Measurements from ENCODE around the gene OPCML.

The OPCML gene

GRCh38 chr11:133501643-133502539 is 30.4 kb downstream of the OPCML start:
- peak overlapping the region; percentile 58 for H4K8ac ChIP-seq (ENCODE audit: low read depth, low read length)
- no peak overlapping the region for H2BK120ac ChIP-seq (ENCODE audit: low read depth, low read length)
- no peak overlapping the region for H3K4me2 ChIP-seq (ENCODE audit: insufficient read depth, low read length, poor library complexity, severe bottlenecking)
- H4K91ac ChIP-seq (ENCODE audit: low read depth, low read length, poor library complexity) = no peak overlapping the region
- H2AK5ac ChIP-seq (ENCODE audit: low read depth, low read length) = peak overlapping the region; percentile 79
- H2BK12ac ChIP-seq (ENCODE audit: low read length) = peak overlapping the region; percentile 69
- DNase-seq (ENCODE audit: low spot score) = no peak
- H3K9me3 ChIP-seq (replicated peaks in 1 of 2; ENCODE audit: control insufficient read depth in 2 of 2, insufficient read depth in 1 of 2, low read depth in 1 of 2, low read length in 2 of 2) = no peaks in the 10 kb centered on the region
- peak overlapping the region; percentile 54 for H3K18ac ChIP-seq (ENCODE audit: low read length)
- H3K27ac ChIP-seq (replicated peaks; ENCODE audit: low read length) = no peak overlapping the region
- no peak overlapping the region for H3K4me3 ChIP-seq (ENCODE audit: low read length in 2 of 2)
- H3K4ac ChIP-seq (ENCODE audit: low read length) = no peak overlapping the region
- H3K27me3 ChIP-seq (ENCODE audit: control insufficient read depth in 3 of 3, insufficient read depth in 3 of 3, low read depth in 1 of 3, low read length in 3 of 3) = no peaks in the 10 kb centered on the region
- no peak overlapping the region for H3K14ac ChIP-seq (ENCODE audit: low read length)
- H3K4me1 ChIP-seq (ENCODE audit: control insufficient read depth in 2 of 2, insufficient read depth in 1 of 2, low read depth in 1 of 2, low read length in 2 of 2) = peaks cover 9 to 46% of the 10 kb centered on the region in 2 donors
- no peaks in the 10 kb centered on the region for H3K79me1 ChIP-seq (ENCODE audit: low read depth, low read length)
- H3K23ac ChIP-seq (ENCODE audit: low read depth, low read length, poor library complexity) = no peak overlapping the region
- H3K9ac ChIP-seq (ENCODE audit: low read depth, low read length, poor library complexity) = no peak overlapping the region
- no CpG with 5 or more reads among the region's 24 CpGs for WGBS, 2 donors (ENCODE audit: extremely low coverage in 2 of 2, insufficient read length in 2 of 2, insufficient replicate concordance in 1 of 2)
- H2BK5ac ChIP-seq (ENCODE audit: low read length) = no peak overlapping the region
- H2BK15ac ChIP-seq (ENCODE audit: low read length) = no peak overlapping the region
- H2AFZ ChIP-seq (ENCODE audit: low read length) = no peak overlapping the region
- no peaks in the 10 kb centered on the region for H3K36me3 ChIP-seq (replicated peaks in 1 of 2; ENCODE audit: control insufficient read depth in 2 of 2, insufficient read depth in 2 of 2, low read length in 2 of 2)

DNA sequence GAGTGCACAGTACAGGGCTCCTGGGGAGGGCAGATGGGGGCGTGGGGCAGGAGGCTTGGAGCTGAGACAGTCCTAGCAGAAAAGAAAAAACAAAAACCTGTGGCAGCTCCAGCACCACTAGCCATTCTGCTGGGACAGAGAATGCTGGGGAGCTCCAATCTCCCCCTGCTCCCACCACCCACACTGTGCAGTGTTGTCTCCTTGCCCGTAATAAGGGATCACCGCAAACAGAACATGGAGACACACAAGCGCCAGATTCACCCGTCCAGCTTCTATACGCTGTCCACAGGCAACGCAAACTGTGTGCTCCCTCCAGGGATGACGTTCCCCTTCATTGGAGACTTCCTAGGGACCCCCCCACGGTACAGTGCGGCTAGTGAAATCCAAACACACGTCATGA is 31.4 kb downstream of the OPCML start:
- H3K23ac ChIP-seq (ENCODE audit: low read depth, low read length, poor library complexity) = no peak overlapping the region
- H2BK12ac ChIP-seq (ENCODE audit: low read length) = no peak overlapping the region
- H3K79me1 ChIP-seq (ENCODE audit: low read depth, low read length) = no peaks in the 10 kb centered on the region
- no peak overlapping the region for H3K4me2 ChIP-seq (ENCODE audit: insufficient read depth, low read length, poor library complexity, severe bottlenecking)
- no peak overlapping the region for H3K4ac ChIP-seq (ENCODE audit: low read length)
- no peak overlapping the region for H4K91ac ChIP-seq (ENCODE audit: low read depth, low read length, poor library complexity)
- H2BK5ac ChIP-seq (ENCODE audit: low read length) = no peak overlapping the region
- peaks cover 6 to 40% of the 10 kb centered on the region in 2 donors for H3K4me1 ChIP-seq (ENCODE audit: control insufficient read depth in 2 of 2, insufficient read depth in 1 of 2, low read depth in 1 of 2, low read length in 2 of 2)
- no peak overlapping the region for H2AK5ac ChIP-seq (ENCODE audit: low read depth, low read length)
- no peak overlapping the region for H3K18ac ChIP-seq (ENCODE audit: low read length)
- no peaks in the 10 kb centered on the region for H3K27me3 ChIP-seq (ENCODE audit: control insufficient read depth in 3 of 3, insufficient read depth in 3 of 3, low read depth in 1 of 3, low read length in 3 of 3)
- H3K14ac ChIP-seq (ENCODE audit: low read length) = no peak overlapping the region
- H3K36me3 ChIP-seq (replicated peaks in 1 of 2; ENCODE audit: control insufficient read depth in 2 of 2, insufficient read depth in 2 of 2, low read length in 2 of 2) = no peaks in the 10 kb centered on the region
- no peak for DNase-seq (ENCODE audit: low spot score)
- no peak overlapping the region for H4K8ac ChIP-seq (ENCODE audit: low read depth, low read length)
- H3K9me3 ChIP-seq (replicated peaks in 1 of 2; ENCODE audit: control insufficient read depth in 2 of 2, insufficient read depth in 1 of 2, low read depth in 1 of 2, low read length in 2 of 2) = no peaks in the 10 kb centered on the region
- no peak overlapping the region for H3K4me3 ChIP-seq (ENCODE audit: low read length in 2 of 2)
- H2BK120ac ChIP-seq (ENCODE audit: low read depth, low read length) = no peak overlapping the region
- H3K27ac ChIP-seq (replicated peaks; ENCODE audit: low read length) = no peak overlapping the region
- H2AFZ ChIP-seq (ENCODE audit: low read length) = no peak overlapping the region
- H2BK15ac ChIP-seq (ENCODE audit: low read length) = no peak overlapping the region
- no peak overlapping the region for H3K9ac ChIP-seq (ENCODE audit: low read depth, low read length, poor library complexity)
- WGBS, 2 donors (ENCODE audit: extremely low coverage in 2 of 2, insufficient read length in 2 of 2, insufficient replicate concordance in 1 of 2) = no CpG with 5 or more reads among the region's 11 CpGs

GRCh38 chr11:133500435-133500834 is 31.9 kb downstream of the OPCML start:
- Histone ChIP-seq H3K27ac (replicated peaks; ENCODE audit: low read length) (no peak overlapping the region), H4K8ac (ENCODE audit: low read depth, low read length) (no peak overlapping the region), H2BK5ac (ENCODE audit: low read length) (no peak overlapping the region), H2BK120ac (ENCODE audit: low read depth, low read length) (no peak overlapping the region), H2BK15ac (ENCODE audit: low read length) (no peak overlapping the region), H3K36me3 (replicated peaks in 1 of 2; ENCODE audit: control insufficient read depth in 2 of 2, insufficient read depth in 2 of 2, low read length in 2 of 2) (no peaks in the 10 kb centered on the region), H3K23ac (ENCODE audit: low read depth, low read length, poor library complexity) (no peak overlapping the region), H4K91ac (ENCODE audit: low read depth, low read length, poor library complexity) (no peak overlapping the region), H3K4me2 (ENCODE audit: insufficient read depth, low read length, poor library complexity, severe bottlenecking) (no peak overlapping the region), H2BK12ac (ENCODE audit: low read length) (no peak overlapping the region), H2AK5ac (ENCODE audit: low read depth, low read length) (no peak overlapping the region), H2AFZ (ENCODE audit: low read length) (no peak overlapping the region), H3K4me1 (ENCODE audit: control insufficient read depth in 2 of 2, insufficient read depth in 1 of 2, low read depth in 1 of 2, low read length in 2 of 2) (peaks cover 6 to 40% of the 10 kb centered on the region in 2 donors), H3K14ac (ENCODE audit: low read length) (no peak overlapping the region), H3K9ac (ENCODE audit: low read depth, low read length, poor library complexity) (no peak overlapping the region), H3K27me3 (ENCODE audit: control insufficient read depth in 3 of 3, insufficient read depth in 3 of 3, low read depth in 1 of 3, low read length in 3 of 3) (no peaks in the 10 kb centered on the region), H3K4ac (ENCODE audit: low read length) (no peak overlapping the region), H3K9me3 (replicated peaks in 1 of 2; ENCODE audit: control insufficient read depth in 2 of 2, insufficient read depth in 1 of 2, low read depth in 1 of 2, low read length in 2 of 2) (no peaks in the 10 kb centered on the region), H3K4me3 (ENCODE audit: low read length in 2 of 2) (no peak overlapping the region), H3K79me1 (ENCODE audit: low read depth, low read length) (no peaks in the 10 kb centered on the region), H3K18ac (ENCODE audit: low read length) (no peak overlapping the region)
- DNase-seq (ENCODE audit: low spot score) = no peak
- WGBS, 2 donors (ENCODE audit: extremely low coverage in 2 of 2, insufficient read length in 2 of 2, insufficient replicate concordance in 1 of 2) = no CpG with 5 or more reads among the region's 9 CpGs

GRCh38 chr11:133498969-133499368 is 33.3 kb downstream of the OPCML start:
- Histone ChIP-seq H4K8ac (ENCODE audit: low read depth, low read length) (no peak overlapping the region), H3K9me3 (replicated peaks in 1 of 2; ENCODE audit: control insufficient read depth in 2 of 2, insufficient read depth in 1 of 2, low read depth in 1 of 2, low read length in 2 of 2) (no peaks in the 10 kb centered on the region), H3K27ac (replicated peaks; ENCODE audit: low read length) (no peak overlapping the region), H2BK12ac (ENCODE audit: low read length) (no peak overlapping the region), H3K4me2 (ENCODE audit: insufficient read depth, low read length, poor library complexity, severe bottlenecking) (no peak overlapping the region), H3K18ac (ENCODE audit: low read length) (no peak overlapping the region), H3K27me3 (ENCODE audit: control insufficient read depth in 3 of 3, insufficient read depth in 3 of 3, low read depth in 1 of 3, low read length in 3 of 3) (no peaks in the 10 kb centered on the region), H2AFZ (ENCODE audit: low read length) (no peak overlapping the region), H3K9ac (ENCODE audit: low read depth, low read length, poor library complexity) (no peak overlapping the region), H3K36me3 (replicated peaks in 1 of 2; ENCODE audit: control insufficient read depth in 2 of 2, insufficient read depth in 2 of 2, low read length in 2 of 2) (no peaks in the 10 kb centered on the region), H4K91ac (ENCODE audit: low read depth, low read length, poor library complexity) (no peak overlapping the region), H3K4ac (ENCODE audit: low read length) (no peak overlapping the region), H3K23ac (ENCODE audit: low read depth, low read length, poor library complexity) (no peak overlapping the region), H2BK120ac (ENCODE audit: low read depth, low read length) (no peak overlapping the region), H2BK15ac (ENCODE audit: low read length) (no peak overlapping the region), H2AK5ac (ENCODE audit: low read depth, low read length) (peak overlapping the region; percentile 91), H3K14ac (ENCODE audit: low read length) (peak overlapping the region; percentile 63), H3K4me1 (ENCODE audit: control insufficient read depth in 2 of 2, insufficient read depth in 1 of 2, low read depth in 1 of 2, low read length in 2 of 2) (peaks cover 6 to 31% of the 10 kb centered on the region in 2 donors), H2BK5ac (ENCODE audit: low read length) (no peak overlapping the region), H3K79me1 (ENCODE audit: low read depth, low read length) (no peaks in the 10 kb centered on the region), H3K4me3 (ENCODE audit: low read length in 2 of 2) (no peak overlapping the region)
- DNase-seq (ENCODE audit: low spot score) = no peak
- no CpG with 5 or more reads among the region's 7 CpGs for WGBS, 2 donors (ENCODE audit: extremely low coverage in 2 of 2, insufficient read length in 2 of 2, insufficient replicate concordance in 1 of 2)
